Gastroesophageal sphincter (tissue), 3 donors: ENCODE results near the gene CEP131.

Experiments used
- EP300 ChIP-seq: sonication (generic); formaldehyde crosslinking; IDR thresholded peaks from one replicate; pipeline ENCODE4 v1.6.1; 2017; ENCODE audit warnings: antibody characterized with exemption, mild to moderate bottlenecking
- POLR2A ChIP-seq, 2 donors: fragments of 450-650 bp; IDR thresholded peaks; one replicate each; pipeline ENCODE4 v1.6.1; 2017; ENCODE audit warnings: antibody characterized with exemption in 2 of 2, mild to moderate bottlenecking in 2 of 2, moderate library complexity in 1 of 2
- TF ChIP-seq, protein P1 (sequence below), 4 experiments: fragments of 200-600 bp in 2 of 4; fragments of 450-650 bp in 2 of 4; sonication (generic) in 1 of 4; IDR thresholded peaks; one replicate each; pipeline ENCODE4 v1.5.1; 2017 to 2019; ENCODE audit warnings: antibody characterized with exemption in 4 of 4, mild to moderate bottlenecking in 2 of 4, moderate library complexity in 2 of 4

DNA sequence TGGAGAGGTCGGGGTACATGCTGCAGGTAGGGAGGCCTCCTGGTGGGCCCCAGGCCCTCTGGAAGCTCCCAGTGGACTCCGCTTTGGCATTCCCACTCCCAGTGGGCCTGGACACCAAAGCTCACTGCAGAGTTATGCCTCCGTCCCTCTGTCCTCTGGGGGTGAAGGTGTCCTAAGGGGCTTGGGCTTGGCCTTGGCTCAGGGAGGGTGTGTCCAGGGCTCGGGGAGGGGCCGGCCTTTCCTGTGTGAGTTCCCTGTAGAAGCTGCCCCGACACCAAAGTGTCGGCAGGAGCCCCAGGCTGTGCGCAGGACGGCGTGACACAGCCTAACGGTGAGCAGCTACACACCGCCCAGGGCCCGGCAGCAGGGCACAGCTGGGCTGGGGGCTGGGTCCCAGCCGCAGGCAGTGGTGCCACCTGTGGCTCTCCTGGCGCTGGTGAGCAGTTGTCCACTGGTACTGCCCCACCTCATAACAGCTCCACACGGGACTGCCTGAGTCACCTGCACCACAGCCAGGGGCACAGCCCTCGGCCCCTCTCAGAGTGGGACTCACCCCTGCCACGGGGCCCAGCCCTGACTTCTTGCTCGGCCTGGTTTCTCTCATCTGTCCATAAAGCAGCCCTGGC, 10.0 kb upstream of the CEP131 start:
- TF ChIP-seq, protein P1, sequence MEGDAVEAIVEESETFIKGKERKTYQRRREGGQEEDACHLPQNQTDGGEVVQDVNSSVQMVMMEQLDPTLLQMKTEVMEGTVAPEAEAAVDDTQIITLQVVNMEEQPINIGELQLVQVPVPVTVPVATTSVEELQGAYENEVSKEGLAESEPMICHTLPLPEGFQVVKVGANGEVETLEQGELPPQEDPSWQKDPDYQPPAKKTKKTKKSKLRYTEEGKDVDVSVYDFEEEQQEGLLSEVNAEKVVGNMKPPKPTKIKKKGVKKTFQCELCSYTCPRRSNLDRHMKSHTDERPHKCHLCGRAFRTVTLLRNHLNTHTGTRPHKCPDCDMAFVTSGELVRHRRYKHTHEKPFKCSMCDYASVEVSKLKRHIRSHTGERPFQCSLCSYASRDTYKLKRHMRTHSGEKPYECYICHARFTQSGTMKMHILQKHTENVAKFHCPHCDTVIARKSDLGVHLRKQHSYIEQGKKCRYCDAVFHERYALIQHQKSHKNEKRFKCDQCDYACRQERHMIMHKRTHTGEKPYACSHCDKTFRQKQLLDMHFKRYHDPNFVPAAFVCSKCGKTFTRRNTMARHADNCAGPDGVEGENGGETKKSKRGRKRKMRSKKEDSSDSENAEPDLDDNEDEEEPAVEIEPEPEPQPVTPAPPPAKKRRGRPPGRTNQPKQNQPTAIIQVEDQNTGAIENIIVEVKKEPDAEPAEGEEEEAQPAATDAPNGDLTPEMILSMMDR (IDR thresholded peaks at IDR 0.05), result no peak
- no peak for TF ChIP-seq POLR2A (IDR thresholded peaks at IDR 0.05)
- TF ChIP-seq EP300, result no peak
